GM21528 (cell line): ENCODE results near the gene OR1E2.
"Not testable (repeated sequence)": the region's sequence is repeated elsewhere in the genome, so short reads cannot be mapped to it uniquely, and the experiment has no call there.

Source experiments
- ATAC-seq: cut with Tn5 transposase; IDR thresholded peaks from one replicate; pipeline ENCODE4 v1.9.1; 2021; ENCODE audit warnings: mild to moderate bottlenecking, moderate library complexity; ENCODE audit not compliant: unreplicated experiment, low FRiP score

Gene OR1E2

GRCh38 chr17:3433741-3434140 lies at the start of gene OR1E2:
OR1E2 (minus strand) TSS chr17:3433841; CDS start chr17:3433841, 0 bp downstream.
- no peak for ATAC-seq

DNA sequence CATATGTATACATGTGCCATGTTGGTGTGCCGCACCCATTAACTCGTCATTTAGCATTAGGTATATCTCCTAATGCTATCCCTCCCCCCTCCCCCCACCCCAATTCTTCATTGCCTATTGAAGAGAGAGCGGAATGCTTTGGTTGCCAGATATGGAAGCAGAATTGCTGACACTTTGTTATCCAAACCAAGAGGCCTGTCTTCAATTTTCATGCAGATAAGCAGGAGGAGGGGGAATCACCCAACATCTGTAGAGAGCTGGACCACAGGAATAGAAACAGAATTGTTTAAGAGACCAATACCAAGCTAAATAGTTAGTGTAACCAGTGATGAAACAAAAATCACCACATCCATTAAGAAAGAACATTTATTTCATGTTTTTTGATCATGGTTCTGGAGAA lies 49.2 kb upstream of the OR1E2 start:
- no peak for ATAC-seq

DNA sequence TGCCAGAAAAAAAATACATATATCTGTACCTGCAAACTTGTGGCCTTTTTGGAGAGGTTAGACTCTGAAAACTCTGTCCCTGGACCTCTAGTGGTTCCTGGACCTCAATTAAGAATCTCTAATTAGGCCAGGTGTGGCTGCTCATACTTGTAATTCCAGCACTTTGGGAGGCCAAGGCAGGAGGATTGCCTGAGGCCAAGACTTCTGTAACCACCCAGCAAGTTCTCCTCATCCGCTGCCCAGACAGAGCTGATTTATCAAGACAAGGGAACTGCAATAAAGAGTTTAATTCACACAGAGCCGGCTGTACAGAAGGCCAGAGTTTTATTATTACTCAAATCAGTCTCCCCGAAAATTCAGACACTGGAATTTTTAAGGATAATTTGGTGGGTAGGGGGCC lies 46.3 kb upstream of the OR1E2 start:
- ATAC-seq = no peak

DNA sequence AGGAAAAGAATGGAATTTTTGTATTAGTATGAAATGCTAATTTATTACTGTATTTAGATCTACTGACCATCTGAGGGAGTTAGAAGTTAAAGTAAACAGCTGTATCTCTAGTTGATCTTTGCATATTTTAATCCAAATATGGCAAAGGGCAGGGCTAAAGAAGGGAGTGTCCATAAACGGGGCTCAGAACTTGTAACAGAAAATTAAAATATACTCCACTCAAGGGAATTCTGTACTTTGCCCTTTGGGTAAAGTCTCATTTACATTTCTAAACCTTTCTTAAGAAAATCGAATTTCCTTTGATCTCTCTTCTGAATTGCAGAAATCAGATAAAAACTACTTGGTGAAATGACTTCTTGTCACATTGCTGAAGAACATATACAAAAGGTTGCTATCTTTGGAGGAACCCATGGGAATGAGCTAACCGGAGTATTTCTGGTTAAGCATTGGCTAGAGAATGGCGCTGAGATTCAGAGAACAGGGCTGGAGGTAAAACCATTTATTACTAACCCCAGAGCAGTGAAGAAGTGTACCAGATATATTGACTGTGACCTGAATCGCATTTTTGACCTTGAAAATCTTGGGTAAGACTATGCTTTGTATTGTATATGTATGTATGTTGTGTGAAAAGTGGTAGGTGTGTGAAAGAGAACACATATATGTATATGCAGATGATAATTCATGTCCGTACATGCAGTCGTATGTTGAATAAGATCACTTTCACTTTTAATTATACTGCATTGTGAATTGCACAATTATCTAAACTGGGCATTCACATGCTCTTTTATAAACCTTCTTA lies 42.4 kb upstream of the OR1E2 start, which contains the start of gene ASPA:
Gene ASPA, plus strand, starts transcription at position 186 of the 799 bp plus-strand sequence. Its CDS starts 163 bp downstream, at position 349.
- ATAC-seq = no peak

- ATAC-seq = no peak
Measured at GRCh38 chr17:3475251-3475685, 41.6 kb upstream of the OR1E2 start.

DNA sequence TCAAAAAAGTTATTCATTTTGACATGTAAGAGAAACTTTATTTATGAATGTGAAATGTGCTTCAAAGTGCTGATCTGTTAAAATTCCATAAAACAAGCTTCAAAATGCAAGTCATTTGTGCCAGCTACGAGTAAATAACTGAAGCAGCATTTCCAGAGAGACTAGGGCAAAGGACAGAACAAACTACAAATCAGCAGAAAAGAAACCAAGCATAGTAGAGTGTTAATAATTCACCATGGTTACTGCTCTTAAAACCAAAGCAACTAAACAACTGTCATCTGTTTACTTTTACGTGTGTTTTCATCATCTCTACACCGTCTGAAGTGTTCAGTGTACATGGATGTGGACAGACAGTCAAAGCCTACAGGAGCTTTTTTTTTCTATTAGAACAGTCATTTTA lies 40.6 kb upstream of the OR1E2 start:
- no peak for ATAC-seq

- ATAC-seq = no peak
Measured at GRCh38 chr17:3472137-3472536, 38.5 kb upstream of the OR1E2 start.

DNA sequence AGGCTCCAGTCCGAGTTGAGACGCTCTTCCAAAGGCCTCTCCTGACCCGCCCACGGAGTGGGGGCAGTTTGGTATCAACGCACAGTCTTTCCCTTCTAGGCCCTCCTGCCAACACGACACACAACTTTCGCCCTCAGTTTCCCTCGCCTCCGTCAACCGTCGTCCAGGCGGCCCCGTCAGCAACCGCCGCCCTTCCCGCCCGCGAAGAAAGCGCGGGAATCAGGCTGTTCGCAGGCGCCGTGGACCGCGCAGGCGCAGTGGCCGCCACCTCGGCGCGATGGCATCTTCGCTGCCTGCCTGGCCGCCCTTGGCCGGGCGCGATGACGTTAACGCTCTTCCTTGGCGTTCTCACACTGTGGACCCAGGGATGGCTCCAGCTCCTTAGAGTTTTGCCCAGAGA lies 38.0 kb upstream of the OR1E2 start, which contains the start of gene SPATA22:
Gene SPATA22, minus strand, starts transcription at position 221 of the 400 bp plus-strand sequence. CDS start 2,494 bp downstream, outside the sequence.
- ATAC-seq = no peak

GRCh38 chr17:3469529-3469928 lies 35.9 kb upstream of the OR1E2 start:
- no peak for ATAC-seq

- not testable (repeated sequence) for ATAC-seq
Measured at GRCh38 chr17:3466355-3466754, 32.7 kb upstream of the OR1E2 start.

GRCh38 chr17:3448059-3448665 lies 14.5 kb upstream of the OR1E2 start:
- ATAC-seq = no peak

- no peak for ATAC-seq
Measured at GRCh38 chr17:3447625-3448024, 14.0 kb upstream of the OR1E2 start.

- ATAC-seq = no peak
Measured at GRCh38 chr17:3440451-3440850, 6.8 kb upstream of the OR1E2 start.

DNA sequence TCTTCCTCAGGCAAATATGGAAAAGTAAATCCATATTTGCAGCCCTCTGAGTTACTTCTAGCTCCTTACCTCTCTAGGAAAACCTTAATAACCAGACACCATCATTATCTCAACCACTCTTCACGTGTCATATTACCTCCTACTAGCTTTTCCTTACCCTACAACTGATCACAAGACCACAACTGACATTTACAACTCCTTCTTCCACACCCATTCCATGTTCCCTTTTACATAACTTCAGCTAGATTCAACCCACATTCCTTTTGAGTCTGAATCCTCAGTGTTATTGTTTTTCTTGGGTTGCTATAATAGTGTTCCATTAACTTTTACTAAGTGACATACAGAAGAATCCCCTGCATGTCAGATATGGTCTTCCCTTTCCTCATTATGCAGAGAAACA lies 4.7 kb upstream of the OR1E2 start:
- ATAC-seq = no peak

- ATAC-seq = not testable (repeated sequence)
Measured at GRCh38 chr17:3433215-3433614, 426 bp downstream of the OR1E2 start.

DNA sequence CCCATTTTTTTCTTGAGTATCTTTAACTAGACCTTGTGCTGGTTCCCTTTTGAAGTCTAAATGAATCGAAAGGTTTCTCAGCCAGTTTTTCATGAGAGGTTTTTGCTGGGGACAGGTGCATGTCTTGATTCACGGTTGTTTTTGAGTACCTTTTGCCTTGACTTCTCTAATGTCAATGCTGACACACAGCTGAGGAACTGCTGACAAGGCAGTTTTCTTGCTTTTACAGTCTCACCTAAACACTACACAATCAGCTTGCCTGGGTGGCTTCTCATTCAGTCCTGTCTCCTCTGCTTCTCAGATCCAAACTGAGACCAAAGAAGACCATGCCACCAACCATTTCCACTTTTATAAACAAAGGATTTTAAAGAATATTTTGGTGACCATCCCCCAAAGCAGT lies 15.4 kb downstream of the OR1E2 start:
- no peak for ATAC-seq

DNA sequence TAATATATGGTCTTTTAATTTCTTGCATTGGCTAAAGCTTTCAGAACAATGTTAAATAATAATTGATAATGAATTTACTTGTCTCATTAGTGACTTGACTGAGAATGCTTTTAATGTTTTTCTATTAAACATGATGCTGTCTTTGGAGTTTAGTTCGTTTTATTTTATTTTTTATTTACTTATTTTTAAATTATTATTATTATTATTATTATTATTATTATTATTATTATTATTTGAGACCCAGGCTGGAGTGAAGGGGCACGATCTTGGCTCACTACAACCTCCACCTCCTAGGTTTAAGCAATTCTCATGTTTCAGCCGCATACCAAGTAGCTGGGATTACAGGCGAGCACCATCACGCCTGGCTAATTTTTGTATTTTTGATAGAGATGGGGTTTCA lies 18.0 kb downstream of the OR1E2 start:
- ATAC-seq = no peak

DNA sequence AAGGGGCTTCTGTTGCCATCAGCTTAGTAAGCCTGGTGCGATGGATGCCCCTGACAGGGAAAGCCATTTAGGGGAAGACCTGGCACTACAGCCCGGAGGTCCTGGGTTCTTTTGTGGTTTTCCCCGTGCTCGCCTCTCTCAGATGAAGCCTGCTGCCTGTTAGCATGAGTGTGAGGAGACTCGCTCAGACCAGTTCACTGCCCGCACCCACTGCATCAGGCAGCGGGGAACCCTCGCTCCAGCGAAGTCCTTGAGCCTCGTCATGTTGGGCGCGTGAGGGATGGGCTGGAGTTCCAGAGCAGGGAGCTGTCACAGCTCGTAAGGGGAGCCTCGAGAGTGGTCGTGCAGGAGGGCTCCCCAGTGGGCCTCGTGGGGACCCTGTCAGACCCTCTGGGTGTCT lies 21.4 kb downstream of the OR1E2 start:
- not testable (repeated sequence) for ATAC-seq

GRCh38 chr17:3411070-3411469 lies 22.6 kb downstream of the OR1E2 start, which contains the start of gene OR3A3:
OR3A3 (plus strand) TSS chr17:3411370.
- ATAC-seq = no peak

DNA sequence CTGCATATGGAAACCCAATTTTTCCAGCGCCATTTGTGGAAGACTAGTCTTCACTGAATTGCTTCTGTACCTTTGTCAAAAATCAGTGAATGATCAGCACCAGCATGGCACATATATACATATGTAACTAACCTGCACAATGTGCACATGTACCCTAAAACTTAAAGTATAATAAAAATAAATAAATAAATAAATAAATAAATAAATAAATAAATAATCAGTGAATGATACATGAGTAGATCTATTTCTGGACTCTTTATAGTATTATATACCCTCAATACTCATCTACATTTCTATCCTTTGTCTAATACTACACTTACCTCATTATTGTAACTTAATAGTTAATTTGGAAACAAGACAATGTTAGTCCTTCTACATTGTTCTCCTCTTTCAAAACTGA lies 29.8 kb downstream of the OR1E2 start:
- ATAC-seq = not testable (repeated sequence)

GRCh38 chr17:3401786-3402185 lies 31.9 kb downstream of the OR1E2 start:
- no peak for ATAC-seq

- no peak for ATAC-seq
Measured at GRCh38 chr17:3400055-3400454, 33.6 kb downstream of the OR1E2 start.
